Panc1 (cell line): Measurements from ENCODE around the gene ME2. TPM values are rescaled to one million over a fixed set of nuclear protein-coding genes. Genes with fewer than 3 reads are reported as not detected.

Experiments used
- ATAC-seq: fragments of 200-7000 bp; cut with Tn5 transposase; 2 replicates; pipeline ENCODE4 v1.9.1; 2020; ENCODE audit warnings: mild to moderate bottlenecking, moderate library complexity
- BruUV-seq: library from RNA; stranded (reverse); fragments of 400-500 nt; replicated peaks from 2 replicates; lab custom pipeline; 2021; lab: Mats Ljungman, UMichigan
- CTCF ChIA-PET: fragments of 300-600 bp; sonication (Branson Sonifier 250); formaldehyde crosslinking; loops from one replicate; lab custom pipeline; 2022; ENCODE audit warnings: antibody characterized with exemption; lab: Charles Lee
- POLR2A ChIA-PET: fragments of 300-600 bp; sonication (Branson Sonifier 250); formaldehyde crosslinking; loops from one replicate; lab custom pipeline; 2022; ENCODE audit warnings: antibody characterized with exemption; lab: Charles Lee
- DNase-seq: peaks from one replicate; pipeline ENCODE4 v3.0.0-alpha.2; 2010; ENCODE audit warnings: low read depth, low spot score
- H3K27ac ChIP-seq: 2 replicates; pipeline ENCODE4 v1.5.1; 2011; ENCODE audit warnings: mild to moderate bottlenecking, low read length, inconsistent platforms
- H3K27me3 ChIP-seq: fragments of 200-500 bp; sonication (Bioruptor generic); 2 replicates; pipeline ENCODE4 v1.6.0; 2014; ENCODE audit warnings: low read length, inconsistent platforms; ENCODE audit not compliant: control insufficient read depth, insufficient read depth
- H3K36me3 ChIP-seq: fragments of 200-500 bp; sonication (Bioruptor generic); 2 replicates; pipeline ENCODE4 v1.5.1; 2014; ENCODE audit warnings: inconsistent platforms, mild to moderate bottlenecking, low read length, moderate library complexity; ENCODE audit not compliant: control insufficient read depth, insufficient read depth
- H3K4me1 ChIP-seq: 2 replicates; pipeline ENCODE4 v1.5.1; 2011; ENCODE audit warnings: inconsistent platforms, mild to moderate bottlenecking, low read length, moderate library complexity; ENCODE audit not compliant: control insufficient read depth, insufficient read depth
- H3K4me3 ChIP-seq, 2 experiments: 2 replicates each; pipeline ENCODE4 v1.5.1; 2011 to 2012; ENCODE audit warnings: low read depth in 2 of 2, low read length in 2 of 2, mild to moderate bottlenecking in 2 of 2, inconsistent platforms in 1 of 2, moderate library complexity in 1 of 2
- H3K9me3 ChIP-seq: fragments of 200-500 bp; sonication (Bioruptor generic); 2 replicates; pipeline ENCODE4 v1.5.1; 2014; ENCODE audit warnings: low read depth, mild to moderate bottlenecking, inconsistent platforms, low read length, moderate library complexity; ENCODE audit not compliant: control insufficient read depth, insufficient read depth
- CTCF ChIP-seq: fragments of 450-650 bp; IDR thresholded peaks from 2 replicates; pipeline ENCODE4 v1.5.1; 2017; ENCODE audit warnings: mild to moderate bottlenecking
- POLR2AphosphoS5 ChIP-seq: IDR thresholded peaks from 2 replicates; pipeline ENCODE4 v1.6.1; 2012; ENCODE audit warnings: mild to moderate bottlenecking, low read depth, low read length, moderate library complexity
- REST ChIP-seq, 2 experiments: IDR thresholded peaks; 2 replicates each; pipeline ENCODE4 v1.6.1; 2011 to 2012; ENCODE audit warnings: low read depth in 2 of 2, control low read depth in 1 of 2, low read length in 1 of 2, mild to moderate bottlenecking in 1 of 2, moderate library complexity in 1 of 2; ENCODE audit not compliant: insufficient read depth in 1 of 2
- SIN3A ChIP-seq: IDR thresholded peaks from 2 replicates; pipeline ENCODE4 v1.6.1; 2012; ENCODE audit warnings: low read depth, mild to moderate bottlenecking, low read length, moderate library complexity, borderline replicate concordance; ENCODE audit not compliant: insufficient read depth
- TCF7L2 ChIP-seq: IDR thresholded peaks from 2 replicates; pipeline ENCODE4 v1.6.1; 2011; ENCODE audit warnings: mild to moderate bottlenecking, low read depth, low read length, inconsistent platforms
- in situ Hi-C: cut with HindIII; loops from 2 replicates; pipeline ENCODE4 v1.10.0; 2016; ENCODE audit warnings: low sequenced_read_pairs, low pct_unique_long_range_greater_than_20kb
- intact Hi-C: fragments of 100-400 bp; cut with micrococcal nuclease; formaldehyde crosslinking; loops from one replicate; pipeline ENCODE4 v1.10.0; 2022; ENCODE audit not compliant: unreplicated experiment
- total RNA-seq: library from RNA; stranded (reverse); gene quantifications from one replicate; pipeline ENCODE4 v1.2.1, GENCODE V29; 2021; ENCODE audit not compliant: unreplicated experiment

ME2 gene
- total RNA-seq, 1 experiment from 2014 or later: 38.2 TPM

GRCh38 chr18:50928551-50928950 is 49.6 kb downstream of the ME2 start:
- in situ Hi-C loops (no loop called here), intact Hi-C loops (no loop called here)
- Histone ChIP-seq H3K4me1 (no peaks in the 10 kb centered on the region), H3K4me3 (no peak overlapping the region), H3K27me3 (no peaks in the 10 kb centered on the region), H3K9me3 (no peaks in the 10 kb centered on the region; the same call in 1 of the 2 replicates), H3K27ac (no peak overlapping the region), H3K36me3 (peaks cover 5% of the 10 kb centered on the region; the same call in 1 of the 2 replicates)
- DNase-seq: no peak
- TF ChIP-seq REST (IDR thresholded peaks at IDR 0.05; ENCODE audit: insufficient read depth in 1 of 2, low read depth in 2 of 2, low read length in 1 of 2): no peak
- no peak for TF ChIP-seq CTCF
- no peak for TF ChIP-seq SIN3A
- TF ChIP-seq TCF7L2: no peak
- POLR2A ChIA-PET: no interaction called here
- BruUV-seq: no TSS peak
- ATAC-seq: no peak
- CTCF ChIA-PET: no interaction called here

- H3K9me3 ChIP-seq: no peaks in the 10 kb centered on the region
- H3K27ac ChIP-seq: no peak overlapping the region
- H3K4me1 ChIP-seq: no peaks in the 10 kb centered on the region
- no peak for TF ChIP-seq CTCF
- TF ChIP-seq SIN3A: no peak
- no peak for TF ChIP-seq POLR2AphosphoS5
- no peak for TF ChIP-seq TCF7L2
- TF ChIP-seq REST (IDR thresholded peaks at IDR 0.05; ENCODE audit: insufficient read depth in 1 of 2, low read depth in 2 of 2, low read length in 1 of 2): no peak
- DNase-seq (no peak), ATAC-seq (no peak)
- H3K4me3 ChIP-seq: no peak overlapping the region
- ChIA-PET CTCF (no interaction called here), POLR2A (no interaction called here)
- in situ Hi-C loops: no loop called here
- intact Hi-C loops: no loop called here
- H3K27me3 ChIP-seq: no peaks in the 10 kb centered on the region
- H3K36me3 ChIP-seq: no peaks in the 10 kb centered on the region; the same call in 1 of the 2 replicates
- no TSS peak for BruUV-seq
These were observed 54.8 kb downstream of the ME2 start for GRCh38 chr18:50933684-50934083.
